Activated B cell treated with CpG ODN at 0.5 μM for 24 hours (primary cell): ENCODE data around the gene REC114. TPM values are rescaled to one million over a fixed set of nuclear protein-coding genes. Genes with fewer than 3 reads are reported as not detected.

ENCODE experiments used
- ATAC-seq: fragments of 200-7000 bp; cut with Tn5 transposase; one replicate; pipeline ENCODE4 v1.10.0; 2021; ENCODE audit warnings: low read depth, mild to moderate bottlenecking, moderate library complexity
- CTCF ChIA-PET: fragments of 350-600 bp; sonication (Branson Sonifier 250); formaldehyde crosslinking; loops from one replicate; lab custom pipeline; 2021; ENCODE audit warnings: antibody characterized with exemption; lab: Charles Lee
- POLR2A ChIA-PET: fragments of 350-600 bp; sonication (Branson Sonifier 250); formaldehyde crosslinking; loops from one replicate; lab custom pipeline; 2021; ENCODE audit warnings: antibody characterized with exemption; lab: Charles Lee
- DNase-seq: peaks from one replicate; pipeline ENCODE4 v3.0.0; 2022
- H3K27ac Mint-ChIP-seq: one replicate; pipeline ENCODE4 v1.8.0; 2020; ENCODE audit warnings: mixed read lengths
- H3K27me3 Mint-ChIP-seq: one replicate; pipeline ENCODE4 v1.8.0; 2021; ENCODE audit warnings: mixed read lengths
- H3K36me3 Mint-ChIP-seq: one replicate; pipeline ENCODE4 v1.8.0; 2021; ENCODE audit warnings: low read depth, mixed read lengths
- H3K4me1 Mint-ChIP-seq: one replicate; pipeline ENCODE4 v1.8.0; 2021; ENCODE audit warnings: mixed read lengths
- H3K4me3 Mint-ChIP-seq: one replicate; pipeline ENCODE4 v1.8.0; 2020; ENCODE audit warnings: mild to moderate bottlenecking, mixed read lengths
- H3K9me3 Mint-ChIP-seq: one replicate; pipeline ENCODE4 v1.8.0; 2020; ENCODE audit warnings: mixed read lengths
- CTCF ChIP-seq: fragments of 200-600 bp; IDR thresholded peaks from one replicate; pipeline ENCODE4 v1.8.0; 2022; ENCODE audit warnings: antibody characterized with exemption, mild to moderate bottlenecking
- intact Hi-C: fragments of 100-400 bp; cut with micrococcal nuclease; formaldehyde crosslinking; loops from one replicate; pipeline ENCODE4 v1.15.1; 2024
- total RNA-seq: library from RNA; stranded (reverse); gene quantifications from 2 replicates; pipeline ENCODE4 v1.2.3, GENCODE V29; 2022

Gene REC114
- total RNA-seq, 1 donor from 2014 or later = not detected

- POLR2A ChIA-PET = no interaction called here
- Mint-ChIP-seq H3K27ac (no peak overlapping the region), H3K4me3 (no peak overlapping the region), H3K27me3 (no peaks in the 10 kb centered on the region), H3K36me3 (peaks cover 56% of the 10 kb centered on the region), H3K4me1 (no peaks in the 10 kb centered on the region), H3K9me3 (no peaks in the 10 kb centered on the region)
- no peak for TF ChIP-seq CTCF
- DNase-seq (no peak), ATAC-seq (no peak)
- CTCF ChIA-PET = interaction anchor here (1.6 kb wide), 1 partner anchor 43 kb away, joined by 3 read pairs; the partner anchor contains the start of gene NPTN
- intact Hi-C loops = no loop called here
These were observed 147.3 kb downstream of the REC114 start for GRCh38 chr15:73590263-73590662.

- ChIA-PET POLR2A (no interaction called here), CTCF (no interaction called here)
- Mint-ChIP-seq H3K27ac (no peak overlapping the region), H3K36me3 (peaks cover 38% of the 10 kb centered on the region), H3K4me3 (no peak overlapping the region), H3K27me3 (no peaks in the 10 kb centered on the region), H3K9me3 (no peaks in the 10 kb centered on the region), H3K4me1 (peaks cover 5% of the 10 kb centered on the region)
- ATAC-seq = no peak
- no peak for TF ChIP-seq CTCF
- no peak for DNase-seq
- intact Hi-C loops = no loop called here
These were observed 150.5 kb downstream of the REC114 start for GRCh38 chr15:73593304-73594074.

GRCh38 chr15:73594109-73594508 lies 151.1 kb downstream of the REC114 start:
- peaks cover 33% of the 10 kb centered on the region for H3K36me3 Mint-ChIP-seq
- H3K4me3 Mint-ChIP-seq = no peak overlapping the region
- ATAC-seq = no peak
- TF ChIP-seq CTCF = no peak
- H3K9me3 Mint-ChIP-seq = no peaks in the 10 kb centered on the region
- peaks cover 5% of the 10 kb centered on the region for H3K4me1 Mint-ChIP-seq
- intact Hi-C loops = no loop called here
- ChIA-PET CTCF (no interaction called here), POLR2A (no interaction called here)
- no peak for DNase-seq
- H3K27ac Mint-ChIP-seq = no peak overlapping the region
- H3K27me3 Mint-ChIP-seq = no peaks in the 10 kb centered on the region

- DNase-seq = no peak
- no peak overlapping the region for H3K4me3 Mint-ChIP-seq
- peaks cover 5% of the 10 kb centered on the region for H3K4me1 Mint-ChIP-seq
- TF ChIP-seq CTCF = no peak
- H3K27ac Mint-ChIP-seq = no peak overlapping the region
- ChIA-PET CTCF (interaction anchor here (1.2 kb wide), 1 partner anchor 36 kb away, joined by 3 read pairs; no protein-coding TSS in a partner anchor), POLR2A (interaction anchor here (0.6 kb wide), 1 partner anchor 23 kb away, joined by 4 read pairs; no protein-coding TSS in a partner anchor)
- no peaks in the 10 kb centered on the region for H3K27me3 Mint-ChIP-seq
- no peak for ATAC-seq
- intact Hi-C loops = no loop called here
- H3K36me3 Mint-ChIP-seq = peaks cover 20% of the 10 kb centered on the region
- no peaks in the 10 kb centered on the region for H3K9me3 Mint-ChIP-seq
These were observed 153.2 kb downstream of the REC114 start for GRCh38 chr15:73596174-73596573.

- ATAC-seq (no peak), DNase-seq (no peak)
- Mint-ChIP-seq H3K36me3 (peaks cover 10% of the 10 kb centered on the region), H3K9me3 (no peaks in the 10 kb centered on the region), H3K27me3 (no peaks in the 10 kb centered on the region), H3K4me3 (no peak overlapping the region), H3K27ac (no peak overlapping the region), H3K4me1 (peaks cover 5% of the 10 kb centered on the region)
- CTCF ChIA-PET = no interaction called here
- intact Hi-C loops = no loop called here
- no peak for TF ChIP-seq CTCF
- POLR2A ChIA-PET = no interaction called here
These were observed 154.2 kb downstream of the REC114 start for GRCh38 chr15:73597036-73597638.
